Suppressor macrophage (primary cell): ENCODE results near the gene ISM1.
A peak's percentile ranks its signal among the peaks of the same experiment; 100 is the strongest.

Experiments
- DNase-seq, 4 experiments: peaks; one replicate each; pipeline ENCODE4 v3.0.0-alpha.2; 2020 to 2022

Gene ISM1

DNA sequence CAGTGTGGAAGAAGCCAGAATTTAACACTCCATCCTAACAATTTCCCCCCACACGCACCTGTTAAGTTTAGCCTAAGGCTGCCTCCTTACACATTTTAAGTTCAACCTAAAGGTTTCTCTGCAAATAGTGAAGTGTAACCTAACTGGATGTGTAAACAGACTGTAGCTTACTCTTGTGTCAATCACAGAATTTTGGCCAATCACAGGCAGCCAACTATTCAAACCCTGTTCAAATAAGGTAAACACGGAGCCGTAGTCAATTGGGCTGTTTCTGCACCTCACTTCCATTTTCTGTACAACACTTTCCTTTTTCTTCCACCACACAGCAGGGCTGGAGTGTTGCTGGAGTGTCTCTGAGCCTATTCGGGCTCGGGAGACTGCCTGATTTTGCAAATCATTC lies 92.1 kb downstream of the ISM1 start:
- no peak for DNase-seq

GRCh38 chr20:13317439-13317838 lies 96.4 kb downstream of the ISM1 start:
- DNase-seq = no peak

DNA sequence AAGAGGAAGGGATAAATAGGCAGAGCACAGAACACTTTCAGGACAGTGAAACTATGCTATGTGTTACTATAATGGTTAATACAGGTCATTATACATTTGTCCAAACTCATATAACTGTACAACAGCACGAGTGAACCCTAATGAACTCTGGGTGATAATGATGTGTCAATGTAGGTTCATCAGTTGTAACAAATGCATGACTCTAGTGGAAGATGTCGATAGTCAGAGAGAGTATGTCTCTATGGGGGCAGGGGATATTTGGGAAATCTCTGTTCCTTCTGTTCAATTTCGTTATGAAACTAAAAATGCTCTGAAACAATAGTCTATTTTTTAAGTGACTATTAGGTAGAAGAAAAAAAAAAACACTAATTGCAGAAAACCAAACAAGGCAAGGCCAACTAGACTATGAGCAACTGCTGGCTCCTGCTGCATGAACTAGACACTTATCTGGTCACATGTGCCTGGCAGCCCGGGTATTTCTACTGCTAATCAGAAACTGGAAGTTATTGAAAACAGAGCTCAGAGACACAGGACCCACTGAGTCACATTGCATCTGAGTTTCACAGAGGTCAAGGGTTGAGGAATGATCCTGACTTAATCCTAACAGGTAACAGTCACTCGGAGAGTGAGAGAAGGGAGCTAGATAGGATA lies 97.9 kb downstream of the ISM1 start:
- DNase-seq = no peak

DNA sequence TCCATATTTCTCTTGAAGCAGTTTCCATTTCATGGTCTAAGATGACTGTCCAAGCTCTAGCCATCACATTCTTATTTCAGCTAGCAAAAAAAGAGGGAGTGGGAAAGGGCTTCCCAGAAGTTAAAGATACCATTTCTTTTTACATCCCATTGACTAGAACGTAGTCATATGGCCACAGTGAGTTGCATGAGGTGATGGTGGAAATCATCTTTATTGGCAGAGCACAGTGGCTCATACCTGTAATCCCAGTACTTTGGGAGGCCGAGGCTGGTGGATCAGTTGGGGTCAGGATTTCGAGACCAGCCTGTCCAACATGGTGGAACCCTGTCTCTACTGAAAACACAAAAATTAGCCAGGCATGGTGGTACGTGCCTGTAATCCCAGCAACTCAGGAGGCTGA lies 99.6 kb downstream of the ISM1 start:
- no peak for DNase-seq

- DNase-seq = no peak
Observed at GRCh38 chr20:13321416-13321815, 100.3 kb downstream of the ISM1 start.

- no peak for DNase-seq
Observed at GRCh38 chr20:13322198-13322597, 101.1 kb downstream of the ISM1 start.

GRCh38 chr20:13322621-13323020 lies 101.5 kb downstream of the ISM1 start:
- no peak for DNase-seq

DNA sequence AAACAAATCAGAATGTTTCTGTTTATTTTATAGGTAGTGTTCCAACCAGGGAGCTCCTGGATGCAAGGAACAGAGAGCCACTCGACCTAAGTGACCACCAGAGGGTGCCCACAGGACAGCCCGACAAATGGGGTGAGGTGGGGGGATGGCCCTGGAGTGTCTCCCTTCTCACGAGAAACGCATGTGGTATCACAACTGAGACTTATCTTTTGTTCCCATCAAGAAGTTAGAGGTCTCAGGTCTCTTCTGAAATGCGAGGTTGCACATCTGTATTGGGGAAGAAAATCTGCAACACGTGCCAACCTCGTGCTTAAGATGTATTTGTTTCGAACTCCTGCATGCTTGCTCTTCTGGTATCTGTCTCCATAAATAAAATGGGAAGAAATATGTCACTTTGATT lies 104.0 kb downstream of the ISM1 start:
- DNase-seq = peak in 2 of 4 experiments; percentile 3 to 30

DNA sequence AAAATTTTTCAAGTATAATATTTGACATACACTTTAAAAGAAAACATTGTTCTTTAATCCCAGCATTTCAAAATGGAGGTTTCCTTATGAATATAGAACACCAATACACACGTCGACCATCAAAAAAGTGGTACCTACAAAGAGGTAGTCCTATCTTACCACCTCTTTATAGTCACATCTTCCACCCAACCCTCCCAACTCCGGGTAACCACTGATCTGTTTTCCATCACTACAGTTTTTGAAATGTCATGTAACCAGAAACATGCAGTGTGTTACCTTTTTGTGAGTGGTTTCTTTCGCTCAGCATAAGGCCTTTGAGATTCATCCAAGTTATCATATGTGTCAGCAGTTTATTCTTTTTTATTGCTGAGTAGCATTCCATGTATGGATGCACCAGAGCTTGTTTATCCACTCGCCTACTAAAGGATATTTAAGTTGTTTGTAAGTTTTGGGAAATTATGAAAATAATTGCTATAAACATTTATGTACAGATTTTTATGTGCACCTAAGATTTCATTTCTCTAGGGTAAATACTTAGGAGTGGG lies 104.8 kb downstream of the ISM1 start:
- no peak for DNase-seq

- no peak for DNase-seq
Observed at GRCh38 chr20:13331536-13331935, 110.5 kb downstream of the ISM1 start.

GRCh38 chr20:13333036-13333435 lies 112.0 kb downstream of the ISM1 start:
- no peak for DNase-seq

DNA sequence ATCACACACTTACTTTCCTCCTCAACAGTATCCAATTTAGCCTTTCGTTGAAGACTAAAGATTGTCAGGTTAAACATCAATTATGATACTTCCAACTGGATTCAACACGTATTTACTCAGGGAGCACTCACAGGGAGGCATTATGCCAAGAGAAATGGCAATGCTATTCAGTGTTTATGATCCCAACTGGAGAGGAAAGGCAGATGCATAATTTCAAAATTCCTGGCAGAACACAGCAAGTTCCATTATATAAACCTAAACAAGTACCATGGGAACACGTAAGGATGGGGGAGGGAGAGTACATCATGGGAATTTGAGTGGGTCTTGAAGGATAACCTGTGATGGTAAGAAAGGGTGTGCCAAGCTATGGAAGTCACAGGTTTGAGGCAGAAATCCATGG lies 112.7 kb downstream of the ISM1 start:
- DNase-seq = no peak

DNA sequence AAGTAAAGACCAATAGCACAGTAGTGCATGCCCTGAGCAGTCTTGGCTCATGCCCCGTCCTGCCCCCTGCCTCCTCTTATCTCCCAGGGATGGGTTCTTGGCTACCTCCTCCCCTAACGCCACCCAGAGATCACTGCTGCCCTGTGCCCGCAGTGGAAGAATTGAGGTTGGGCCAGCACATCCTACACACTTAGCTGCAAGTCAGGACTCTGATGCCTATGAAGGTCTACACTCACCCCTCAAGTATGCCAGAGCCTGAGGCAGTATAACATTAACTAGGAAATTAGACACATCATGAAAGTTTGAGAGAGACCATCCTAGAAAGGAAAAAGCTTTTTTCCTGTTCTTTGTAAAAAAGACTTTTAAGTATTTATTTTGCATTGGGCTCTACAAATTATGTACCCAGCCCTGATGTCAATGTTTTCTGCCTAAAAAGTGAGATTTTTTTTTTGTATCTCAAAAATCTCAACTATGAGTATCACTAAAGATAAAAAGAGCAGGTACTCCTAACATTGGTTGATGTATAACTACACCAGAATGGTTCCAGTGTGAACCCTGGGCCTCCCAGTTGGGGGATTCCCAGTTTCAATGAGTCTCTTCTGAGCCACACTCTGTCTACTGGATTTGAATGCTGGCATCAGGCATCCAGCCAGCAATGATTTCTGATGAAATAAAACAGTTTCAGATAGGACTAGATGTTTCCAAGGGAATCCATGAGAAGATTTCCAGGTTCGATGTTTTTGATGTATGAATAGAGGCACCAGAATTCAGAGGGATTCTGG lies 115.4 kb downstream of the ISM1 start:
- no peak for DNase-seq

- no peak for DNase-seq
Observed at GRCh38 chr20:13337090-13337784, 116.2 kb downstream of the ISM1 start.

- no peak for DNase-seq
Observed at GRCh38 chr20:13338097-13338661, 117.1 kb downstream of the ISM1 start.

DNA sequence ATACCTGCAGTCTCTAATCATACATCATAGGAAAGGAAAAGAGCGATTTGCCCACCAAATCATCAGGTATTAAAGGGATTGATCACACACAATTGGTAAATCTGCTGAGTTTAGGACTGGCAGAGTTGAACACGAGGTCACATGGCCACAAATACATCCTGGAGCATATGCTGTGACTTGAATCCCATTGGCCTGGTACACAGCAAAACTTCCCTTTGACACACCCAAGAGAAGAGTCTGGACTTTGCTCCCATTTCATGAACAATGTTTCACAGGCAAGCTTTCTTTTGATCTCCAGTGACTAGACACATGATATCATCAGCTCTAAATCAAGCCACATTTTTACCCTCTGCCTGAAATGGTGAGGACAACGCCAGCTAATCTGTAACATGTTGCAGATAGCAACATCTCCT lies 117.9 kb downstream of the ISM1 start:
- no peak for DNase-seq

- DNase-seq = no peak
Observed at GRCh38 chr20:13340088-13340487, 119.0 kb downstream of the ISM1 start.

- DNase-seq = no peak
Observed at GRCh38 chr20:13341737-13342393, 120.8 kb downstream of the ISM1 start.

- DNase-seq = no peak
Observed at GRCh38 chr20:13342469-13343242, 121.6 kb downstream of the ISM1 start.

DNA sequence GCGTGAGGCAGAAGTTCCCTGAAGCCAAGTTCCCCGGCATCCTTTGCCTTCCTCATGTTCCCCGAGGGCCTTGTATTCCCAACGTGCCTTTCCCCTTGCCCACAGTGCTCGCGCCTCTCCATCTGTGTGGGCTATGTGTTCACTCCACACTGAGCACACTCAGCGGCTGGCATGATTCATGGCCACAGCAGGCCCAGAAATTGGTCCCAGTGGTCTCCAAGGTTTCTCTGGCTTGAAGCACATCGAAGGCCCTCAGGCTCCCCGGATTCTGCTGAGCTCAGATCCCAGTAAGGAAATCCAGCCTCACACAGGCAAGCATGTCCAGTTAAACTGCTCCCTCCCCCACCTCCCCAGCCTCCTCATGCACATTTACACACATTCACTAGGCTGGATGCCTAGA lies 123.6 kb downstream of the ISM1 start:
- no peak for DNase-seq

GRCh38 chr20:13348311-13349234 lies 127.5 kb downstream of the ISM1 start:
- no peak for DNase-seq
